SK-N-MC (cell line): ENCODE data around the gene TSPEAR.
"Not testable (repeated sequence)": the region's sequence is repeated elsewhere in the genome, so short reads cannot be mapped to it uniquely, and the experiment has no call there.

Experiments used
- DNase-seq: peaks from one replicate; pipeline ENCODE4 v3.0.0-alpha.2; 2011; ENCODE audit warnings: low read depth, low spot score
- H3K27ac ChIP-seq: fragments of 200-600 bp; sonication (generic); 2 replicates; pipeline ENCODE4 v1.5.1; 2016; ENCODE audit warnings: mixed run types
- H3K36me3 ChIP-seq: fragments of 200-600 bp; sonication (generic); 2 replicates; pipeline ENCODE4 v1.6.1; 2017; ENCODE audit warnings: antibody characterized with exemption, low read length, mixed read lengths; ENCODE audit not compliant: insufficient read depth
- H3K4me3 ChIP-seq: fragments of 200-600 bp; sonication (generic); 2 replicates; pipeline ENCODE4 v1.5.1; 2016
- H3K9ac ChIP-seq: fragments of 200-600 bp; sonication (generic); 2 replicates; pipeline ENCODE4 v1.8.0; 2017; ENCODE audit warnings: mixed run types, mixed read lengths; ENCODE audit not compliant: insufficient read length
- H3K9me3 ChIP-seq: fragments of 200-600 bp; sonication (generic); 2 replicates; pipeline ENCODE4 v1.6.1; 2017; ENCODE audit warnings: low read depth, mild to moderate bottlenecking, antibody characterized with exemption, low read length, moderate library complexity, mixed read lengths
- EZH2 ChIP-seq: fragments of 200-600 bp; sonication (generic); IDR thresholded peaks from one replicate; pipeline ENCODE4 v1.6.1; 2017; ENCODE audit warnings: antibody characterized with exemption
- FOXP2 ChIP-seq: optimal IDR thresholded peaks from 2 replicates; pipeline ENCODE3; 2011; ENCODE audit warnings: mild to moderate bottlenecking, moderate library complexity; ENCODE audit not compliant: insufficient read depth; ENCODE audit errors: extremely low read length, control extremely low read depth
- POLR2AphosphoS5 ChIP-seq: IDR thresholded peaks from 2 replicates; pipeline ENCODE4 v1.6.1; 2012; ENCODE audit warnings: mild to moderate bottlenecking, low read depth, low read length, borderline replicate concordance

The TSPEAR gene

DNA sequence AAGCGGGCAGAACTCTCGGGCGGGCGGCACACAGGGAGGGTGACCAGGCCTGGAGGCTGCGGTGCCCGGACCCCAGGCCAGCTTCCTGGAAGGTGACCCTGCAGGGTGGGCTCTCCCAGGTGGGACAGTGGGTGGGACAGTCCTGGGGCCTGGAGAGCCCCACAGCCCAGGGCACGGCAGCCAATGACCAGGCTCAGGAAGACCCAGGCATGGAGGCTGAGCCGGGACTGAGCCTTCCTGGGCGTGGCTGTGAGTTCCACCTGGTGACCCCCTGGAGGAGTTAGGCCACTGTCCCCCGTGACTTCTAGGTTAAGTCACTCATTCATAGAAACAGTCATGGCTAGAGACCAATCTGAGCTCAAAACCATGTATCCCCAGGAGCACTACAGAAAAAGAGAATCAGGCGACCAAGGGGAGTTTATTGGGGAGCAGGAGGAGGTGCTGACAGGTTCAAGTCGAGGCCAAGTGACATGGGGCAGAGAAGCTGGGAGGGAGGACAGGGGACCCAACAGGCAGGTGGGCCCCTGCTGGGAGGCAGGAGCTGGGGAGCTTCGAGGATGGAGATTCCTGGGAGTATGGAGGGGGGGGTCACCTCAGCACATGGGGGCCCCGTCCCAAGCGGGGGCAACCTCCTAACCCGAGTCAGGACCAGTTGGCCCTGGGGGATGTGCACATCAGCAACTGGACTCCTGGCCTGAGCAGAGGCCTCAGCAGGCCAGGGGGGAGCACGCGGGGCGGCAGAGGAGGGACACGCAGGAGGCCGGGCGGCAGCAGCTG lies 132.1 kb downstream of the TSPEAR start:
- no peak overlapping the region for H3K4me3 ChIP-seq
- DNase-seq, result no peak
- no peak overlapping the region for H3K9ac ChIP-seq
- H3K36me3 ChIP-seq, result no peaks in the 10 kb centered on the region
- TF ChIP-seq POLR2AphosphoS5 (no peak), FOXP2 (no peak), EZH2 (no peak)
- H3K9me3 ChIP-seq, result peaks cover 4% of the 10 kb centered on the region; the same call in 1 of the 2 replicates
- no peak overlapping the region for H3K27ac ChIP-seq

GRCh38 chr21:44578371-44579055 lies 132.9 kb downstream of the TSPEAR start:
- TF ChIP-seq POLR2AphosphoS5, result no peak
- TF ChIP-seq EZH2, result no peak
- no peak for TF ChIP-seq FOXP2
- DNase-seq, result no peak
- Histone ChIP-seq H3K9ac (no peak overlapping the region), H3K4me3 (no peak overlapping the region), H3K36me3 (no peaks in the 10 kb centered on the region), H3K9me3 (peaks cover 4% of the 10 kb centered on the region; the same call in 1 of the 2 replicates), H3K27ac (no peak overlapping the region)

DNA sequence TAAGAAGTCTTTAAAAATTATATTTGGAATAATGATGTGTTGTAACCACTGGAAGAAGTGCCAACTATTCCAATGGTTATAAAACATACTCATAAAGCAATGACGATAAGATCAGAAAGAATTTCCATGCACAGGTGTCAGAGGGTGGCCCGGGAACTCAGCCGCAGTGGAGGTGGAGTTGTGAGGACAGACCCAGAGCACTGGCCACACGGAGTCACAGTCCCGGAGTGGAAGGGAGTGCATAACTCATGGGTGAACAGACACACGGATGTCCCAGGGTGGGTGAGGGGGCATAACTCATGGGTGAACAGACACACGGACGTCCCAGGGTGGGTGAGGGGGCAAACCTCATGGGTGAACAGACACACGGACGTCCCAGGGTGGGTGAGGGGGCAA lies 135.3 kb downstream of the TSPEAR start:
- H3K9ac ChIP-seq, result no peak overlapping the region
- H3K4me3 ChIP-seq, result no peak overlapping the region
- no peaks in the 10 kb centered on the region for H3K9me3 ChIP-seq
- no peak for DNase-seq
- TF ChIP-seq FOXP2 (no peak), EZH2 (no peak), POLR2AphosphoS5 (no peak)
- H3K36me3 ChIP-seq, result no peaks in the 10 kb centered on the region
- H3K27ac ChIP-seq, result no peak overlapping the region

DNA sequence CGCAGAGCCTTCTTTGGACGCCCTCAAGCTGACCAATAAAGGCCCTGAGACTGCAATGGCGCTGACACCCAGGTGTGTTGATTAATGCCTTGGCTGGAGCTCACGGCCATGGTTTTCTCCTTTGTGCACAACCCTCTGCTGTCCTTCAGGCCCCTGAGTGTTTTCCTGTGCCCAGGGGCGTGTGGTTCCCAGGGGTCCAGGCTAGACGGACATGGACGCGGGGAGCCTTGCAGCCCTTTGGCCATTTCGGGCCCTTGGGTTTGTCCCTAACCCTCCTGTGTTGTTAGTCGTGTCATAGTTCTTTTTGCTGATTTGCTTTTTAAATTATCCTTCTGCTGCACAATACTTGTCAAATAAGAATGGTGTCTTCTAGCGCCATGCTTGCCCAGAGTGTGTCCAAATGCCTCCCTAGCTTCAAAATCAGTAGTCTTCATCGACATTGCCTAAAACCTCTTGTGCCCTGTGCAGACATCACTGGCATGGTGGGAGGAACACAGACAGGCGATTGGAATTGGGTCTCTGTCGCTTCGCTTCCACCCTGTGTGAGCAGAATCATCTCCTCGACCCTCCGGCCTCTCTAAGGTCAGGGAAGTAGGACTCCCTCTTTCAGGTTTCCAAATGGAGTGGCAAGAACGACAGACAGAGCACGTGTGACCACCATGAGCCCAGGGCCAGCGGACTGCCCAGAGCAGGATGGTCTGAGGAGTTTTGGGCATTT lies 135.9 kb downstream of the TSPEAR start:
- Histone ChIP-seq H3K9ac (no peak overlapping the region), H3K36me3 (no peaks in the 10 kb centered on the region), H3K9me3 (no peaks in the 10 kb centered on the region), H3K27ac (no peak overlapping the region), H3K4me3 (no peak overlapping the region)
- no peak for DNase-seq
- TF ChIP-seq FOXP2 (no peak), POLR2AphosphoS5 (no peak), EZH2 (no peak)

DNA sequence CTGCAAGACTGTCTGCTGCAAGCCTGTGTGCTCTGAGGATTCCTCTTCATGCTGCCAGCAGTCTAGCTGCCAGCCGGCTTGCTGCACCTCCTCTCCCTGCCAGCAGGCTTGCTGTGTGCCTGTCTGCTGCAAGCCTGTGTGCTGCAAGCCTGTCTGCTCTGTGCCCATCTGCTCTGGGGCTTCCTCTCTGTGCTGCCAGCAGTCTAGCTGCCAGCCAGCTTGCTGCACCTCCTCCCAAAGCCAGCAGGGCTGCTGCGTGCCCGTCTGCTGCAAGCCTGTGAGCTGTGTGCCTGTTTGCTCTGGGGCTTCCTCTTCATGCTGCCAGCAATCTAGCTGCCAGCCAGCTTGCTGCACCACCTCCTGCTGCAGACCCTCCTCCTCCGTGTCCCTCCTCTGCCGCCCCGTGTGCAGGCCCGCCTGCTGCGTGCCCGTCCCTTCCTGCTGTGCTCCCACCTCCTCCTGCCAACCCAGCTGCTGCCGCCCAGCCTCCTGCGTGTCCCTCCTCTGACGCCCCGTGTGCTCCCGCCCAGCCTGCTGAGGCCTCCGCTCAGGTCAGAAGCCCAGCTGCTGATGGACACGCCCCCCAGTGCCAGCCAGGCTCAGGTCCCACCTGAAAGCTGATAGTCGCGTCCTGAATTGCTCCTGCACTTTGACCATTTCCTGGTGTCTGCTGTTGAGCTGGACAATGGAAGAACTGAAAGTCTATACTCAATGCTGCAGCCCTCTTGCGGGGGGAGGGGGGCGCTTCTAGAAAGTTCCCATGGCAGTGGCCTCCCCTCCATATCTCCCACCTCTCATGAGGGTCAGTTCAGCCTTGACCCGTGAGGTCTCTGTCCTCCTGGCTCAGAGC lies 136.7 kb downstream of the TSPEAR start:
- TF ChIP-seq FOXP2 (no peak), POLR2AphosphoS5 (no peak), EZH2 (no peak)
- Histone ChIP-seq H3K4me3 (no peak overlapping the region), H3K9me3 (no peaks in the 10 kb centered on the region), H3K36me3 (no peaks in the 10 kb centered on the region), H3K27ac (no peak overlapping the region), H3K9ac (no peak overlapping the region)
- no peak for DNase-seq

- not testable (repeated sequence) for H3K4me3 ChIP-seq, DNase-seq, H3K9me3 ChIP-seq, H3K9ac ChIP-seq, H3K36me3 ChIP-seq, H3K27ac ChIP-seq
Observed at GRCh38 chr21:44573630-44574456, 137.5 kb downstream of the TSPEAR start, which contains the start of gene KRTAP10-4. TSS of gene KRTAP10-4 (plus strand) at chr21:44573729. CDS start at chr21:44573759, 30 bp downstream.

GRCh38 chr21:44572959-44573583 lies 138.3 kb downstream of the TSPEAR start:
- DNase-seq, result no peak
- no peaks in the 10 kb centered on the region; the same call in 1 of the 2 replicates for H3K36me3 ChIP-seq
- H3K9me3 ChIP-seq, result no peaks in the 10 kb centered on the region
- no peak overlapping the region for H3K4me3 ChIP-seq
- TF ChIP-seq EZH2 (no peak), FOXP2 (no peak)
- no peak overlapping the region for H3K27ac ChIP-seq
- H3K9ac ChIP-seq, result no peak overlapping the region
